GDM1 (cell line): ENCODE data around the gene CALR.
"Not testable (repeated sequence)": the region's sequence is repeated elsewhere in the genome, so short reads cannot be mapped to it uniquely, and the experiment has no call there.

ENCODE experiments used
- DNase-seq: peaks from one replicate; lab custom pipeline; 2025; lab: John Stamatoyannopoulos, UW

CALR gene

DNA sequence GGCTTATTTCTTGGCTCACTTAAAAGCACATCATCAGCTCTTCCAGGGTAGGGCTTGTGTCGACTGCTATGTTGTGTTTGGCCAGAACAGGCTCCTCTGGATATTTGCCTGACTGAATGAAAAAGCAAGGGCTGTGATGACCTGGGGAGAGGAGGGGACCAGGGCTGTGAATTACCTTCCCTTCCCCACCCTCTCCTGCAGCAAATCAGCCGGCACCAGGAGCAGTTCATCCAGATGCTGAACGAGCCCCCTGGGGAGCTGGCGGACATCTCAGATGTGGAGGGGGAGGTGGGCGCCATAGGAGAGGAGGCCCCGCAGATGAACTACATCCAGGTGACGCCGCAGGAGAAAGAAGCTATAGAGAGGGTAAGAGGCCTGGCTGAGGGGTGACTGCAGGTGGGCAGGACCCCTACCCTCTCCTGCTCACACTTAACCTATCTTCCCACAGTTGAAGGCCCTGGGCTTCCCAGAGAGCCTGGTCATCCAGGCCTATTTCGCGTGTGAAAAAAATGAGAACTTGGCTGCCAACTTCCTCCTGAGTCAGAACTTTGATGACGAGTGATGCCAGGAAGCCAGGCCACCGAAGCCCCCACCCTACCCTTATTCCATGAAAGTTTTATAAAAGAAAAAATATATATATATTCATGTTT is 14.2 kb downstream of the CALR start:
- DNase-seq = no peak

DNA sequence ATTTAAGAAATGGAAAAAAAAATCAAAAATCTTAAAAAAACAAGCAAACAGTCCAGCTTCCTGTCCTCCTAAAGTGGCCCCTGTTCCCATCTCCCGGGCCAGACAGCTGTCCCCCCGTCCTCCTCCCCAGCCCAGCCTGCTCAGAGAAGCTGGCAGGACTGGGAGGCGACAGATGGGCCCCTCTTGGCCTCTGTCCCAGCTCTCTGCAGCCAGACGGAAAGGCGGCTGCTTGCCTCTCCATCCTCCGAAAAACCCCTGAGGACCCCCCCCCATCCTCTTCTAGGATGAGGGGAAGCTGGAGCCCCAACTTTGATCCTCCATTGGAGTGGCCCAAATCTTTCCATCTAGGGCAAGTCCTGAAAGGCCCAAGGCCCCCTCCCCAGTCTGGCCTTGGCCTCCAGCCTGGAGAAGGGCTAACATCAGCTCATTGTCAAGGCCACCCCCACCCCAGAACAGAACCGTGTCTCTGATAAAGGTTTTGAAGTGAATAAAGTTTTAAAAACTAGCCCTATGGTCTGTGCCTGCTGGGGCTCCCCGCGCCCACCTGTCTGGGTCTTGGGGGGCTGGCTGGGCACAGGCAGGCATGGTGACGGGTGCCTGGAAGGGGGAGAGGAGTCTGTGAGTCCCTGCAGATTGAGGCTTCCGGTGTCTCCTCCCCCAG is 14.9 kb downstream of the CALR start:
- no peak for DNase-seq

DNA sequence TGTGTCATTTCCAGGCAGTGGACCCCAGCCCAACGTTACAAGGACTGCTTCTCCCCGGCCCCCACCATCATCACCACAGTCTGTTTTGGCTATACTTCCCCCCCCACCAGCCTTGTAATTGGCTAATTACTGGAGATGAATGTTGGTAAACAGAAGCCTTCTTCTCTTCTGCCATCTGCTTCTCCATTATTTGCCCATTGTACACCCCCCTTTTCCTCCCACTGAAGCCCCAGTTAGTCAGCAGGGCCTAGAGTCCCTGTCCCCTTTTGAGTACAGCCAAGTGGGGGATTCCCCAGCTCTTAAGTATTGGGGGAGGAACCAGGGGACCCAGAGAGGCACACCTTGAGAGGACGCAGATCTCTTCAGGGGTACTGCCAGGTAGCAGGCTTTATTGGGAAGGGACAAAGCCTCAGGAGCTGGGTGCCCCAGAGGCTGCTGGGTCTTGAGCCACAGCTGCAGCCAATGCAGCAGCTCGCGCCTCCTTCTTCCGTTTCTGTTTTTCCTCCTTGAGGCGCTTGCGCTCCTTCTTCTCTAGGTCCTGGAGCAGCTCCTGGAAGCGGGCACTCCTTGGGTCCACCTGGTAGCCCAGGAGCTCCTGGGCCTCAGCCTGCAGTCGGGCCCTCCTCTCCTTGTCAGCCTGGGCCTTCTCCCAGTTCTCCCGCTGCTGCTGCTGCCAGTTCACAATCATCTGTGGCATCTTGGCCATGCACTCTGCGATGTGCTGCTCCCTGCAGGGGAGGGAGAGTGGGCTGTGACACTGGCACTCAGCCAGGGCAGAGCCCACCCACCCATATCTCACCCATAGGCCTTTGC is 15.6 kb downstream of the CALR start:
- no peak for DNase-seq

DNA sequence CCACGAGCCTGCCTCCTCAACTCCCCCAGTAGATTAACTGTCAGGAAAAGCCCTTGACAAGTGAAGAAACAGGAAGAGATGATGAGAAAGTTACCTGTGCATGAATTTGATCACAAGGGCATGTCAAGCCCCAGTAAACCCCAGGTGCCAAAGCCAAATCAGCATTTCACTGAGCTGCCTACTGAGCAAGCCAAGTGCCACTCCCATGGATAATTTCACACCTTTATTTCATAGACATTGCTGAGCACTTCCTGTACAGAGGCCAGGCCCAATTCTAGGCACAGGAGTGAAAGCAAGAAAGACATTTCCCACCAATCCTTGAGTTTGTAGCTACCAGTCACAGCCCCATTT is 16.2 kb downstream of the CALR start:
- DNase-seq = no peak

DNA sequence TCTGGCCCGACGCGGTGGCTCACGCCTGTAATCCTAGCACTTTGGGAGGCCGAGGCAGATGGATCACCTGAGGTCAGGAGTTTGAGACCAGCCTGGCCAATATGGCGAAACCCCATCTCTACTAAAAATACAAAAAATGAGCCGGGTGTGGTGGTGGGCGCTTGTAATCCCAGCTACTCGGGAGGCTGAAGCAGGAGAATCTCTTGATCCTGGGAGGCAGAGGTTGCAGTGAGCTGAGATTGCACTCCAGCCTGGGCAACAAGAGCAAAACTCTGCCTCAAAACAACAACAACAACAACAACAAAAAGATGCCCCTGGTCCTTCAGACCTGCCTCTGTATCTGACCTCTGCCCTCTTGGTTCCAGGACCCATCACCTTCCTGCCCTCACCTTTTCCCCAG is 17.2 kb downstream of the CALR start:
- DNase-seq = not testable (repeated sequence)

DNA sequence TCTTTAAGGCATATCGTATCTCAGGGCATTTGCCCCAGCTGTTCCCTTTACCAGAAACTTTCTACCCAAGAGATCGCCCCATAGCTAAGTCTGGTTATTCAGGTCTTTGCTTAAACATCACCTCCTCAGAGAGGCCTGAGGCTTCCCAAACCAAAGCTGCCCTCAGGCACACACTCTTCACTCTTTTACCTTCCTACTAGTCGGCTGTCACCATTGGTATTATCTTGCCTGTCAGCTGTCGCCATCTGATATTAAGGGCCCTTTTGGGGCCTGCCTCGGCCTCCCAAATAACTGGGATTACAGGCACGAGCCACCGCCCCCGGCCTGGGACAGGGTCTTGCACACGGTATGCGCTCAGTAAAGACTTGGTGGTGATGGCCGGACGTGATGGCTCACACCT is 17.6 kb downstream of the CALR start:
- no peak for DNase-seq

DNA sequence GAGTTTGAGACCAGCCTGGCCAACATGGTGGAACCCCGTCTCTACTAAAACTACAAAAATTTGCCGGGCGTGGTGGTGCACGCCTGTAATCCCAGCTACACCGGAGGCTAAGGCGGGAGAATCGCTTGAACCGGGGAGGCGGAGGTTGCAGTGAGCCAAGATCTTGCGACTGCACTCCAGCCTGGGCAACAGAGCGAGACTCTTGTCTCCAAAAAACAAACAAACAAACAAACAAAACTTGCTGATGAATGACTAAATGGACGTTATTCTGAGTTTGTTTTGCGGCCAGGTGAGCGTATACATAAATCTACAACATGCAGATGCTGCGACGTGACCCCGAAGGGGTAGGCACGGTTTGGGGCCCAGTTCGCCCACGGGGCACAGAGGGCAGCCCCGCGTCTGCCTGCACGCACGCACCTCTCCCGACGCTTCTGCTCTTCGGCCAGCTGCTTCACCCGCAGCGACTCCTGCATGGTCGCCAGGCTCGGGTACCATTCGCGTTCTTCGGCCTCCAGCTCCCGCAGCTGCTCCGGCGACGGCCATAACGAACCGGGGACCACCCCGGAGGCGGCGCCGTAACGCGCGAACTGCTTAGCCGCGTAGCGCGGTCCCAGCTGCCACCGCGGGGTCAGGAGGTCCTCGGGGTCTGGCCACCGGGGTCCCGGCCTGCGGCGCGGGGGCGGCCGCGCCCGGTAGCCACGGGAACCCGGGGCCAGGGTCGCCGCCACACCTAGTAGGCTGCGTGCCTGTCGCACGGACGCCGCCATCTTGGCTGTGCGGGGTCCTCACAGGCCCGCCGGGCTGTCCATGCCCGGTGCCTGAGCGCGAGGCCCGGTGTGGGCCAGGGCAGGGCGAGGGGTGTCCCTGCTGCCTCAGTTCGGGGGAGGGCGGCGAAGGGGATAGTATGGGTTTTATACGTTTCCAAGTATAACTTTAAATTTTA is 18.3 kb downstream of the CALR start, which contains the start of gene GADD45GIP1:
GADD45GIP1 (minus strand) TSS at position 778 of the 943 bp plus-strand sequence; CDS start at position 767, 11 bp downstream.
- DNase-seq = peak; percentile 81

DNA sequence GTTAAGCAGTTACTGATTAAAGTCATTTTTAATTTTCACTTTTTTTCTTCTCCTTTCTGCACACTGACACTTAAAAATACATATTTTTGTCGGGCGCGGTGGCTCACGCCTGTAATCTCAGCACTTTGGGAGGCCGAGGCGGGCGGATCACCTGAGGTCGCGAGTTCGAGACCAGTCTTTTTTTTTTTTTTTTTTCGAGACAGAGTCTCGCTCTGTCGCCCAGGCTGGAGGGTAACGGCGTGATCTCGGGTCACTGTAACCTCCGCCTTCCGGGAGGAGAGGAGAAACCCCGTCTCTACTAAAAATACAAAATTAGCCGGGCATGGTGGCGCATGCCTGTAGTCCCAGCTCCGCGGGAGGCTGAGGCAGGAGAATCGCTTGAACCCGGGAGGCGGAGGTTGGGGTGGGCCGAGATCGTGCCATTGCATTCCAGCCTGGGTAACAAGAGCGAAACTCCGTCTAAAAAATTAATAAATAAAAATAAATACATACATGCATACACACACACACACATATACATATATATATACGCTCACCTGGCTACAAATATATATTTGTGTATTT is 19.1 kb downstream of the CALR start:
- DNase-seq = not testable (repeated sequence)

DNA sequence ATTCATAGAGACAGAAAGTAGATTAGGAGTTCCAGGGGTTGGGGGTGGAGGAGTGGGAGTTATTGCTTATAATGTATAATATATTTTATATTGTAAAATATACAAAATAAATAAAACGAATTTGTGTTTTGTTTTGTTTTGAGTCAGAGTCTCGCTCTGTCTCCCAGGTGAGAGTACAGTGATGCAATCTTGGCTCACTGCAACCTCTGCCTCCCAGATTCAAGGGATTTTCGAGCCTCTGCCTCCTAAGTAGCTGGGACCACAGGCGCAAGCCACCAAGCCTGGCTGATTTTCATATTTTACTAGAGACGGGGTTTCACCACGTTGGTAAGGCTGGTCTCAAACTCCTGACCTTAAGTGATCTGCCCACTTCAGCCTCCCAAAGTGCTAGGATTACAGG is 21.1 kb downstream of the CALR start:
- DNase-seq = no peak

DNA sequence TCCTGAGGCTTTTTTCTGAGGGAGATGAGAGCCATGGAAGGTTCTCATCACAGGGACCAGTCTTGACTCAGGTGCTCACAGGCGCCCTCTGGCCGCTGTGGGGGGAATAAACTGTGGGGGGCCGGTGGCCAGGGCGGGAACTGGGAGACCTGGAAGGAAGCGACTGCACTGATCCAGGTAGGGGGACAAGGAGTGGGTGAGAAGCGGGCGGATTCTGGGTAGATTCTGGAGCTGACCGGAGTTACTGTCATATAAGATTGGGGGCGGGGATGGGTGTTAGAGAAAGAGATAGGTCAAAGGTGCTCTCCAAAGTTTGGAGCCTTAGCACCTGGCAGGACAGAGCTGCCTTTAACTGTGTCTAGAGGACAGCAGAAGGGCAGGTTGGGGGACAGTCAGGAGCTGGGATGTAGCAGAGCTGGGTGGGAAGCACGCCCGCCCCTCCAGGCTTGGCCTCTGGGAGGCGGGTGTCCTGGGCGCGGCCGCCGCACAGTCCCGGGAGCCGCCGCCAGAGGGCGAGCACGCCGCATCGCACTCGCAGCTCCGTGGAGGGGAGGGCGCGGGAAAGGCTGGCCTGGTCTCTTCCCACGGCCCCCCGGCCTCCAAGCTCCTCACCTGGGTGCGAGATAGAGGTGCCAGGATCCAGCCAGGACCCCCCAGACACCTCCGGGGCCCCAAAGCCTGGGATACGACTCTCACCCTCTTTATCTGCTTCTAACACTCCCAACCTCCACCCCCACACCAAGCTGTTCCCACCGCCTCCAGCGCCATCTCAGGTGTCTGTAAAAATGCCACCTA is 26.8 kb downstream of the CALR start:
- DNase-seq = peak; percentile 65

DNA sequence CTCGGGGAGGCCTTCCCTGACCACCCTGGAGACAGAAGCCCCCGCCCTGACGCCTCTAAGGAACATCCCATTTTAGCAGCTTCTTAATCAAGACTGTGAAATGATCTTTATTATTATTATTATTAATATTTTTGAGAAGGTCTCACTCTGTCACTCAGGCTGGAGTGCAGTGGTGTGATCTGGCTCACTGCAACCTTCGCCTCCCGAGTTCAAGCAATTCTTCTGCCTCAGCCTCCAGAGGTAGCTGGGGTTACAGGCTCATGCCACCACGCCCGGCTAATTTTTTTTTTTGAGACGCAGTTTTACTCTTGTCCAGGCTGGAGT is 27.4 kb downstream of the CALR start:
- DNase-seq = no peak

DNA sequence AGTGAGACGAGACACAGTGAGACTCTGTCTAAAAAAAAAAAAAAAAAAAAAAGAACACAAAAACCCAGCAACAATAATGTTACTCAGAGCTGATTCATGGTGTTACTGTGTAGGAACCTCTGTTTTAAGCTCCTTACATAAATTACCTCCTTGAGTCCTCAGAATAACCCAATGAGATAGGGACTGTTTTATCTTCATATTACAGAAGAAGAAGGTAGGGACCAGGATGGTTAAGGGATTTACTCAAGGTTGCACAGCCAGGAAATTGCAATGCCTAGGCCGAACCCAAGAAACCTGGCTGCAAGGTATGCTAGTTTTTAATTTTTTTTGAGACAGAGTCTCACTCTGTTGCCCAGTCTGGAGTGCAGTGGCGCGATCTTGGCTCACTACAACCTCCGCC is 29.5 kb downstream of the CALR start:
- DNase-seq = no peak

DNA sequence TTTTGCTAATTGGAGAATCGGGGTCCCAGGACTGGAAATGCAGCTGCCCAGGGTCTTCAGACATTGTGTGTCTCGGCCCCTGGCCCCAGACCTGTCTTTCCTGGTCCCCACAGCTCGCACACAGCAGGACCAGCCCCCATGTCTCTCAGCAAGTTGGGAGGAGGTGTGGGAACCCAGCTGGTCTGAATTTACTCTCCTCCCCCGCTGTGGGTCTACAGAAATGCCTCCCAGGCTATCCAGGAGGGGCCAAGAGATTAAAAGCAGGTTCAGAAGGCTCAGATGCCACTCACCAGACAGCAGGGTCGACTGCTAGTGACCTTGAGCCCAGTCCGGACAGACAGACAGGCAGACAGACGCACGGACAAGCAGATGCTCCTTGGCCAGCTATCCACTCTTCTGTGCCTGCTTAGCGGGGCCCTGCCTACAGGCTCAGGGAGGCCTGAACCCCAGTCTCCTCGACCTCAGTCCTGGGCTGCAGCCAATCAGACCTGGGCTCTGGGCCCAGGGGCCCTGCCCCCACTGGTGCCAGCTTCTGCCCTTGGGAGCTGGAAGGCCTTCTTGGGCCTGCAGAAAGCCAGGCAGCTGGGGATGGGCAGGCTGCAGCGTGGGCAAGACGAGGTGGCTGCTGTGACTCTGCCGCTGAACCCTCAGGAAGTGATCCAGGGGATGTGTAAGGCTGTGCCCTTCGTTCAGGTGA is 31.0 kb downstream of the CALR start, which contains the start of gene DAND5:
DAND5 (plus strand) TSS at position 285 of the 697 bp plus-strand sequence; CDS start at position 370, 85 bp downstream.
- DNase-seq = no peak

DNA sequence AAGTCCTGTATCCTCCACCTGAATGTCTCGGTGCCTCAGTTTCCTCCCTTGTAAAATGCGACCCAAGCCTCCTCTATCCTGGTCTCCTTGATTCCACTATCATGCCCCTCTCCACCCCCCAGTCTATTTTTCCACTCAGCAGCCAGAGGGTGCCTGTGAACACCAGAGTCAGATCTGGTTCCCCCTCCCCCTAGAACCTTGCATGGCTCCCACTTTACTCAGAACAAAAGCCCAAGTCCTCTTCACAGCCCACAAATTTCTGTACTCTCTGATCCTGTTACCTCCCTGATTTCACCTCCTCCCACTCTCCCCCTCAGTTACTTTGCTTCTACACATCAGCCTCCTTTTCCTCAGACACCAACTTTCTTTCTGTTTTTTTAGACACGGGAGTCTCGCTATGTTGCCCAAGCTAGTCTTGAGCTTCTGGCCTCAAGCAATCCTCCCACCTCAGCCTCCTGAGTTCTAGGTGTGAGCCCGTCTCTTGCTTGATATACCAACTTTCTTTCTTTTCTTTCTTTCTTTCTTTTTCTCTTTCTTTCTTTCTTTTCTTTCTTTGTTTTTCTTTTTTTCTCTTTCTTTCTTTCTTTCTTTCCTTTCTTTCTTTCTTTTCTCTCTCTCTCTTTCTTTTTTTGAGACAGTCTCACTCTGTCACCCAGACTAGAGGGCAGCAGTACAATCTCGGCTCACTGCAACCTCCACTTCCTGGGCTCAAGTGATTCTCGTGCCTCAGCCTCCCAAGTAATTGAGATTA is 31.8 kb downstream of the CALR start:
- no peak for DNase-seq

DNA sequence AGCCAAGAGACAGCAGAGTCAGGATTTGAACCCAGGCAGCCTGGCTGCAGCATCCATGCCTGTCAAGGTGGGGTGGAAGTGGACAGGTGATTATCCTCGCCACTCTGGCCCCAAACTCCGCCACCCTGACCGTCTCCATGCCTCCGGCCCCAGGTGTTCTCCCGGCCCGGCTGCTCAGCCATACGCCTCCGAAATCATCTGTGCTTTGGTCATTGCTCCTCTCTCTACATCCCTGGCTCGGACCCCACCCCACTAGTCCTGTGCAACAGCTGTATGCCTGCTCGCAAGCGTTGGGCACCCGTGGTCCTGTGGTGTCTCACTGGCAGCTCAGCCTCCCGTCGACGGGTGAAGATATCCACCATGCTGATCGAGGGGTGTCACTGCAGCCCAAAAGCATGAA is 34.8 kb downstream of the CALR start:
- DNase-seq = no peak

DNA sequence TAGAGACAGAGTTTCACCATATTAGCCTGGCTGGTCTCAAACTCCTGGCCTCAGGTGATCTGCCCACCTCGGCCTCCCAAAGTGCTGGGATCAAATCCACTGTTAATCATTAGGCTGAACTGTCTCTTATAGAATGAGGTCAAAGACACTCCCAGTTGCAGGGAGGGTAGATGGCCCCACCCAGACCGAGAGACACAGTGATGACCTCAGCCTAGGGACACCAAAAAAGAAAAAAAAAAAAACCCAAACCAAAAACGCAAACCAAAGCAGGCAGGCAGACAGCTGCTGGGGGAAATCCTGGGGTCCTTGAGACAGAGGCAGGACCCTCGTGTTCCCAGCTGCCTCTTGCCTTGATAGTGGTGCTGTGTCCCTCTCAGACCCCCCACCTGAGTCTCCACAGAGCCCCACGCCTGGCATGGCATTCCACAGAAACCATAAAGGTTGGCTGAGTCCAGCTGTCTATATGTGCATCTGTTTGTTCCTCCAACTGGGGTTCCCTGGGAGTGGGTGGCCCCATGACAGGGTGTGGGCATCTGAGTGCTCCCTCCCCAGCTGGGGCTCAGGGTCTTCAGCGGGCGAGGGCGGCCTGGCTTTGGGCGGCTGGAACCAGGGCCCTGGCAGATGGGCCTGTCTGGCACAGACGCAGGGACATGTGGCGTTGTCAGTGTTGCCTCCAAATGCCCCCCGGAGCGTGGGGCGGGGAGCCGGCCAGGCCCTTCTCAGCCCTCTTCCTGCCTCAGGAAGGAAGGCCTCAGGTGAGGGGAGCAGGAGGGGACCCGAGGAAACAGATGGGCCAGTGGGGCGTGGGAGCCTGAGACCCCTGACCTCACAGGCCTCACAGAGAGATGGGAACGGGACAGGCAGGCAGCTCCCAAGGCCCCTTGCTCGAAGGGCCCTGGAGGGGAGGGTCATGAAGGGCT is 36.2 kb downstream of the CALR start:
- no peak for DNase-seq

DNA sequence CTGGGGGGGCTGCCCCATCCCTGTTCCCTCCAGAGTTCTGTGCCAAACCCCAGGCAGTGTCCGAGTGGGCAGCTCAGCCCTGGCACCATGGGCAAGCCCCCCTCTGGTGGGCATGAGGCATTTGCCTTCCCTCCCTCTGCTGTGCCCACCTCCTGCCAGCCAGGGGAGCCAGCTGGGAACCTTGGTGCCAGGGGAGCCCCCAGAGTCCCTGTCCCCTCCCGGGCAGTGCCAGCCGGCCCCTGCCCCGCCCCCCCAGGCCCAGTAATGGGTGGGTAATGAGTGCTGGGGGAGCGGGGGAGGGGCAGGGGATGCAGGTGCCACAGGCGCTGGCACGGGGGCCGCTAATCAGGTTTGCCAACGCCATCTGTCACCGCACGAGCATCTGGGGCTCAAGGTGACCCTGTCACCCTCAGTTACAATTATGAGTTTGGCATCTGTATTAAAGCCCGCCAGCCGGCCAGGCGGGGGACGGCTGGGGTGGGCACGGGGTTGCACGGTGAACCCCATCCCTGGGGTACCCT is 36.9 kb downstream of the CALR start:
- no peak for DNase-seq

DNA sequence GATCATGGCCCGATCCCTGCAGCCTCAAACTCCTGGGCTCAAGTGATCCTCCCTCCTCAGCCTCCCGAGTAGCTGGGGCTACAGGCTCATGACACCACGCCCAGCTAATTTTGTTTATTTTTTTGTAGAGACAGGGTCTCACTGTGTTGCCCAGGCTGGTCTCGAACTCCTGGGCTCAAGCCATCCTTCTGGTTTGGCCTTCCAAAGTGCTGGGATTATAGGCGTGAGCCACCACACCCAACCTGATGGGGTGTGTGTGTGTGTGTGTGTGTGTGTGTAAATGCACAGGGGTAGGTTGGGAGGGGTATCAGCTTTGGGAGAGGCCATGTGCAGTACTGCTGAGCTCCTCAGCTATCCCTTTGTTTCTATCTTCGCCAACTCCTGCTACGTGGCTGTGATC is 37.7 kb downstream of the CALR start:
- not testable (repeated sequence) for DNase-seq
